Measurements from ENCODE around the gene NCOA6. TPM values are rescaled to one million over a fixed set of nuclear protein-coding genes. Genes with fewer than 3 reads are reported as not detected.
"Not testable (repeated sequence)": the region's sequence is repeated elsewhere in the genome, so short reads cannot be mapped to it uniquely, and the experiment has no call there.

NCOA6 gene
- total and polyA plus RNA-seq, 3 experiments from 2014 or later: 11.4 to 23.1 (median 22.7) TPM

DNA sequence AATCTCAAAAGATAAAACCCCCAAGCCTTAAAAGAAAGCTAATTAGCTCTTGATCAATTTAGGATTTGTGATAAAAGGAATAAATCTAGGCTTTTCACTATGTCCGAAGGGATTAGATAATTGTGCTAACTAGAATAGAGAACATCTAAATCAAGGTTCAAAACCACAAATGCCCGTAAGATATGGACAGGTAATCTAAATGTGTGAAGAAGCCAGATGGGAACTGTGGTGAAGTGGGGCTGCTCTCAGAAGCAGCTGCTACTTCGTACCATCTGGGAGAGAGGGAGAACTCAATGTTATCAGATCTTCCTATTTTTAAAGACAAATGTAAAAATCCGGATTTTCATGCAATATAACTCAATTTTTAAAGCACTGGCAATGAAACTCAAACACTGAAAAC lies 44.2 kb downstream of the NCOA6 start:
- Mint-ChIP-seq H3K27me3 (no peaks in the 10 kb centered on the region), H3K4me1 (peaks cover 0 to 2% (median under 1%) of the 10 kb centered on the region in 3 donors), H3K36me3 (peaks cover 0 to 37% (median 8%) of the 10 kb centered on the region in 3 donors), H3K9me3 (no peaks in the 10 kb centered on the region), H3K4me3 (no peak overlapping the region), H3K27ac (peak overlapping the region in 2 of 8 donors; percentile 29 to 61)
- H3K27ac ChIP-seq (ENCODE audit: low read depth, low read length): no peak overlapping the region
- no peak overlapping the region for H3K4me3 ChIP-seq (ENCODE audit: low read length)
- CTCF ChIA-PET: interaction anchor here (0.5 to 2.6 kb wide), 3 partner anchors 11 to 315 kb away, joined by 3 to 8 read pairs (median 3); no protein-coding TSS in a partner anchor
- H3K9me3 ChIP-seq (ENCODE audit: low read length): no peaks in the 10 kb centered on the region
- no peaks in the 10 kb centered on the region for H3K4me1 ChIP-seq (ENCODE audit: insufficient read depth, low read length)
- peaks cover 5% of the 10 kb centered on the region for H3K36me3 ChIP-seq (ENCODE audit: insufficient read depth, low read length)
- no peak for DNase-seq
- POLR2A ChIA-PET: no interaction called here
- H3K27me3 ChIP-seq (ENCODE audit: insufficient read depth, low read length, poor library complexity, severe bottlenecking): no peaks in the 10 kb centered on the region

- DNase-seq; H3K4me1 ChIP-seq (ENCODE audit: insufficient read depth, low read length); H3K4me1 Mint-ChIP-seq; H3K27me3 Mint-ChIP-seq; H3K27me3 ChIP-seq (ENCODE audit: insufficient read depth, low read length, poor library complexity, severe bottlenecking); H3K36me3 ChIP-seq (ENCODE audit: insufficient read depth, low read length); H3K9me3 ChIP-seq (ENCODE audit: low read length); H3K4me3 Mint-ChIP-seq; H3K27ac Mint-ChIP-seq; H3K27ac ChIP-seq (ENCODE audit: low read depth, low read length); H3K9me3 Mint-ChIP-seq; H3K4me3 ChIP-seq (ENCODE audit: low read length); POLR2A ChIA-PET: not testable (repeated sequence)
- H3K36me3 Mint-ChIP-seq: peaks cover 0 to 43% (median 8%) of the 10 kb centered on the region in 3 donors
- CTCF ChIA-PET: interaction anchor here (1.2 to 1.7 kb wide), 2 partner anchors 10 to 12 kb away, joined by 3 to 6 read pairs; no protein-coding TSS in a partner anchor
These were observed 45.2 kb downstream of the NCOA6 start for GRCh38 chr20:34780291-34780690.

DNA sequence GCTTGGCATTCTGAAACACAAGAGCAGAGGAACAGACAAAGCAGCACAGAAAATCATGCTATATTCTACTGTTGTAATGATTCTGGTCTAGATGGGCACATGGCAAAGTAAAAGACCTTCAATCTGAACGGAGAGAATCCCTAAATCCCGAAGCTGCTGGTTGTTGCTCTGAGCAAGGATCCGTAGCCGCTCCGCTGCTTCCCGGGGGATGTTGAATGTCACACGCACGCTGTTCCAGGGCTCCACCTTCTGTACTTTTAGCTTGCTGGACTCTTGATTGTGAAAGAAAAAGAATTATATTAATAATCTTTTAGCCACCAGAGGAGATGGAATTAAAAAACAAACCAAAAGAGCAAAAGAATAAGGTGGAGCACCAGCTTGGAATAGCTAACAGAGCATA lies 49.3 kb downstream of the NCOA6 start:
- Mint-ChIP-seq H3K4me1 (no peaks in the 10 kb centered on the region), H3K27ac (peak overlapping the region in 1 of 8 donors; percentile 50), H3K27me3 (peaks cover 0 to 2% of the 10 kb centered on the region in 2 donors), H3K36me3 (peaks cover 5 to 66% (median 15%) of the 10 kb centered on the region in 3 donors), H3K4me3 (no peak overlapping the region), H3K9me3 (no peaks in the 10 kb centered on the region)
- Histone ChIP-seq H3K27ac (ENCODE audit: low read depth, low read length) (no peak overlapping the region), H3K4me1 (ENCODE audit: insufficient read depth, low read length) (no peaks in the 10 kb centered on the region), H3K9me3 (ENCODE audit: low read length) (no peaks in the 10 kb centered on the region), H3K4me3 (ENCODE audit: low read length) (no peak overlapping the region), H3K36me3 (ENCODE audit: insufficient read depth, low read length) (peaks cover 8% of the 10 kb centered on the region), H3K27me3 (ENCODE audit: insufficient read depth, low read length, poor library complexity, severe bottlenecking) (no peaks in the 10 kb centered on the region)
- no peak for DNase-seq
- CTCF ChIA-PET: interaction anchor here (1.1 kb wide), 1 partner anchor 463 kb away, joined by 3 read pairs; no protein-coding TSS in a partner anchor
- POLR2A ChIA-PET: no interaction called here

DNA sequence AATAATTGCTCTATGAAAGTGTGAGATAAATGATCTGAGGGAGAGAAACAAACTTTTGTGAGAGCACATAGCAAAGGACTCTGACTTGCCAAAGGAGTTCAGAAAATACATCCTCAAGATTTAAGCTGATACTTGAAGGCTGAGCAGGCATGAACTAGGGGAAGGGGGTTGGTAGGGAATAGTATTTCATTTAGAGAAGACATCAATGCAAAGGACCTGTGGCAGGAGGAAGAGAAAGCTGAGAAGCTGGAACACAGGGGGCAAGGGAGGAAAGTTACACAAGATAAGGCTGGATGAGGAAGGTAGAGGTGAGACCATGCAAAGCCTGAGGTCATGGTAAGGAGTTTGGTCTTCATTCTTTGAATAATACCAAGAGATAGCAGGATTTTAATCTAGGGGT lies 50.6 kb downstream of the NCOA6 start:
- ChIA-PET POLR2A (no interaction called here), CTCF (interaction anchor here (1.4 kb wide), 1 partner anchor 462 kb away, joined by 3 read pairs; no protein-coding TSS in a partner anchor)
- peaks cover 8% of the 10 kb centered on the region for H3K36me3 ChIP-seq (ENCODE audit: insufficient read depth, low read length)
- Mint-ChIP-seq H3K36me3 (peaks cover 5 to 61% (median 13%) of the 10 kb centered on the region in 3 donors), H3K9me3 (no peaks in the 10 kb centered on the region), H3K4me1 (no peaks in the 10 kb centered on the region), H3K4me3 (no peak overlapping the region), H3K27ac (peak overlapping the region in 5 of 8 donors; percentile 4 to 81 (median 59)), H3K27me3 (peaks cover 0 to 2% of the 10 kb centered on the region in 2 donors)
- no peak overlapping the region for H3K27ac ChIP-seq (ENCODE audit: low read depth, low read length)
- no peaks in the 10 kb centered on the region for H3K9me3 ChIP-seq (ENCODE audit: low read length)
- DNase-seq: no peak
- no peaks in the 10 kb centered on the region for H3K4me1 ChIP-seq (ENCODE audit: insufficient read depth, low read length)
- H3K27me3 ChIP-seq (ENCODE audit: insufficient read depth, low read length, poor library complexity, severe bottlenecking): no peaks in the 10 kb centered on the region
- H3K4me3 ChIP-seq (ENCODE audit: low read length): no peak overlapping the region

- DNase-seq: no peak
- H3K36me3 Mint-ChIP-seq: peaks cover 5 to 60% (median 13%) of the 10 kb centered on the region in 3 donors
- no peaks in the 10 kb centered on the region for H3K9me3 ChIP-seq (ENCODE audit: low read length)
- CTCF ChIA-PET: interaction anchor here (1.4 kb wide), 1 partner anchor 462 kb away, joined by 3 read pairs; no protein-coding TSS in a partner anchor
- H3K9me3 Mint-ChIP-seq: no peaks in the 10 kb centered on the region
- no peaks in the 10 kb centered on the region for H3K27me3 ChIP-seq (ENCODE audit: insufficient read depth, low read length, poor library complexity, severe bottlenecking)
- H3K36me3 ChIP-seq (ENCODE audit: insufficient read depth, low read length): peaks cover 8% of the 10 kb centered on the region
- POLR2A ChIA-PET: no interaction called here
- H3K27me3 Mint-ChIP-seq: peaks cover 0 to 2% of the 10 kb centered on the region in 2 donors
- H3K4me3 ChIP-seq (ENCODE audit: low read length): no peak overlapping the region
- H3K27ac Mint-ChIP-seq: peak overlapping the region in 2 of 8 donors; percentile 19 to 59
- no peak overlapping the region for H3K4me3 Mint-ChIP-seq
- no peaks in the 10 kb centered on the region for H3K4me1 ChIP-seq (ENCODE audit: insufficient read depth, low read length)
- H3K4me1 Mint-ChIP-seq: peaks cover 0 to 3% (median 0%) of the 10 kb centered on the region in 3 donors
- no peak overlapping the region for H3K27ac ChIP-seq (ENCODE audit: low read depth, low read length)
These were observed 51.0 kb downstream of the NCOA6 start for GRCh38 chr20:34774449-34774848.

- no peaks in the 10 kb centered on the region for H3K4me1 ChIP-seq (ENCODE audit: insufficient read depth, low read length)
- H3K36me3 ChIP-seq (ENCODE audit: insufficient read depth, low read length): peaks cover 13% of the 10 kb centered on the region
- H3K27ac ChIP-seq (ENCODE audit: low read depth, low read length): no peak overlapping the region
- ChIA-PET POLR2A (no interaction called here), CTCF (interaction anchor here (2.3 kb wide), 1 partner anchor 461 kb away, joined by 8 read pairs; no protein-coding TSS in a partner anchor)
- no peak for DNase-seq
- H3K4me3 Mint-ChIP-seq: no peak overlapping the region
- no peaks in the 10 kb centered on the region for H3K9me3 Mint-ChIP-seq
- H3K9me3 ChIP-seq (ENCODE audit: low read length): no peaks in the 10 kb centered on the region
- peak overlapping the region in 1 of 8 donors; percentile 50 for H3K27ac Mint-ChIP-seq
- H3K4me1 Mint-ChIP-seq: peaks cover 0 to 3% (median 0%) of the 10 kb centered on the region in 3 donors
- H3K27me3 Mint-ChIP-seq: peaks cover 0 to 2% of the 10 kb centered on the region in 2 donors
- no peak overlapping the region for H3K4me3 ChIP-seq (ENCODE audit: low read length)
- peaks cover 5 to 61% (median 14%) of the 10 kb centered on the region in 3 donors for H3K36me3 Mint-ChIP-seq
- H3K27me3 ChIP-seq (ENCODE audit: insufficient read depth, low read length, poor library complexity, severe bottlenecking): no peaks in the 10 kb centered on the region
These were observed 51.7 kb downstream of the NCOA6 start for GRCh38 chr20:34773726-34774125.

- Mint-ChIP-seq H3K27ac (peak overlapping the region in 1 of 8 donors; percentile 37), H3K4me3 (no peak overlapping the region), H3K27me3 (peaks cover 0 to 2% of the 10 kb centered on the region in 2 donors), H3K36me3 (peaks cover 5 to 69% (median 16%) of the 10 kb centered on the region in 3 donors), H3K9me3 (no peaks in the 10 kb centered on the region), H3K4me1 (peaks cover 0 to 3% (median 0%) of the 10 kb centered on the region in 3 donors)
- CTCF ChIA-PET: interaction anchor here (0.7 to 2.3 kb wide), 2 partner anchors 10 to 460 kb away, joined by 3 to 8 read pairs; no protein-coding TSS in a partner anchor
- no peak overlapping the region for H3K4me3 ChIP-seq (ENCODE audit: low read length)
- POLR2A ChIA-PET: no interaction called here
- DNase-seq: no peak
- H3K36me3 ChIP-seq (ENCODE audit: insufficient read depth, low read length): peaks cover 25% of the 10 kb centered on the region
- no peaks in the 10 kb centered on the region for H3K27me3 ChIP-seq (ENCODE audit: insufficient read depth, low read length, poor library complexity, severe bottlenecking)
- H3K27ac ChIP-seq (ENCODE audit: low read depth, low read length): no peak overlapping the region
- no peaks in the 10 kb centered on the region for H3K4me1 ChIP-seq (ENCODE audit: insufficient read depth, low read length)
- no peaks in the 10 kb centered on the region for H3K9me3 ChIP-seq (ENCODE audit: low read length)
These were observed 53.0 kb downstream of the NCOA6 start for GRCh38 chr20:34772437-34772836.

GRCh38 chr20:34771680-34772081 lies 53.8 kb downstream of the NCOA6 start:
- Histone ChIP-seq H3K27ac (ENCODE audit: low read depth, low read length) (no peak overlapping the region), H3K4me3 (ENCODE audit: low read length) (no peak overlapping the region), H3K27me3 (ENCODE audit: insufficient read depth, low read length, poor library complexity, severe bottlenecking) (no peaks in the 10 kb centered on the region), H3K4me1 (ENCODE audit: insufficient read depth, low read length) (no peaks in the 10 kb centered on the region), H3K9me3 (ENCODE audit: low read length) (no peaks in the 10 kb centered on the region), H3K36me3 (ENCODE audit: insufficient read depth, low read length) (peaks cover 27% of the 10 kb centered on the region)
- CTCF ChIA-PET: interaction anchor here (2.3 kb wide), 1 partner anchor 459 kb away, joined by 8 read pairs; no protein-coding TSS in a partner anchor
- POLR2A ChIA-PET: no interaction called here
- H3K27ac Mint-ChIP-seq: peak overlapping the region in 2 of 8 donors; percentile 9 to 12
- no peak overlapping the region for H3K4me3 Mint-ChIP-seq
- H3K27me3 Mint-ChIP-seq: peaks cover 0 to 2% of the 10 kb centered on the region in 2 donors
- H3K4me1 Mint-ChIP-seq: peaks cover 0 to 3% (median 0%) of the 10 kb centered on the region in 3 donors
- no peaks in the 10 kb centered on the region for H3K9me3 Mint-ChIP-seq
- H3K36me3 Mint-ChIP-seq: peaks cover 5 to 73% (median 20%) of the 10 kb centered on the region in 3 donors
- no peak for DNase-seq
